ENCODE measurements around the gene CHCT1. TPM values are rescaled to one million over a fixed set of nuclear protein-coding genes. Genes with fewer than 3 reads are reported as not detected.

Gene CHCT1
- total RNA-seq, 1 experiment from 2014 or later: not detected

DNA sequence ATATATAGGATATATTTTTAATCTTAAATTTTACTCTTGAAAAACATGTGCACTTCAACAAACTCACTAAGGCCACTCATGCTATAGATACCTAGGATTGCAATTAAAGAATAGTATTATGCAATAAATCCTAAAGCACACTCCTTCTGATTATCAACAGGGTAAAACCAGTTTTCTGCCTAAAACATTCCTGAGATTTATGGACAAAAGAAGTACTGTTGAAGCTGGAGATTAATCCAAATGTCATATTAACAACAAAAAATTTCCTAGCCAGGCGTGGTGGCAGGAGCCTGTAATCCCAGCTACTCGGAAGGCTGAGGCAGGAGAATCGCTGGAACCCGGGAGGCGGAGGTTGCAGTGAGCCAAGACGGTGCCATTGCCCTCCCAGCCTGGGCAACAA is 21.4 kb downstream of the CHCT1 start:
- intact Hi-C loops (cut with micrococcal nuclease; ENCODE audit: unreplicated experiment): no loop called here
- Mint-ChIP-seq H3K4me3 (ENCODE audit: low read depth, unreplicated experiment) (no peak overlapping the region), H3K27ac (ENCODE audit: unreplicated experiment) (no peak overlapping the region), H3K36me3 (ENCODE audit: insufficient read depth, unreplicated experiment) (no peaks in the 10 kb centered on the region), H3K4me1 (ENCODE audit: low read depth, unreplicated experiment) (no peaks in the 10 kb centered on the region), H3K9me3 (ENCODE audit: low read depth, unreplicated experiment) (no peaks in the 10 kb centered on the region), H3K27me3 (ENCODE audit: unreplicated experiment) (no peaks in the 10 kb centered on the region)
- DNase-seq: no peak
- TF ChIP-seq CTCF (IDR thresholded peaks at IDR 0.05; ENCODE audit: unreplicated experiment): no peak
- no TSS peak for BruUV-seq (replicated peaks)
- CTCF ChIA-PET: interaction anchor here (0.6 kb wide), 1 partner anchor 14 kb away, joined by 3 read pairs; no protein-coding TSS in a partner anchor

- Mint-ChIP-seq H3K27ac (ENCODE audit: unreplicated experiment) (no peak overlapping the region), H3K27me3 (ENCODE audit: unreplicated experiment) (no peaks in the 10 kb centered on the region), H3K4me1 (ENCODE audit: low read depth, unreplicated experiment) (no peaks in the 10 kb centered on the region), H3K36me3 (ENCODE audit: insufficient read depth, unreplicated experiment) (no peaks in the 10 kb centered on the region), H3K4me3 (ENCODE audit: low read depth, unreplicated experiment) (no peak overlapping the region), H3K9me3 (ENCODE audit: low read depth, unreplicated experiment) (no peaks in the 10 kb centered on the region)
- CTCF ChIA-PET: no interaction called here
- BruUV-seq (replicated peaks): no TSS peak
- intact Hi-C loops (cut with micrococcal nuclease; ENCODE audit: unreplicated experiment): no loop called here
- no peak for TF ChIP-seq CTCF (IDR thresholded peaks at IDR 0.05; ENCODE audit: unreplicated experiment)
- no peak for DNase-seq
Measured at GRCh38 chr17:60445144-60445543, 22.9 kb downstream of the CHCT1 start.

DNA sequence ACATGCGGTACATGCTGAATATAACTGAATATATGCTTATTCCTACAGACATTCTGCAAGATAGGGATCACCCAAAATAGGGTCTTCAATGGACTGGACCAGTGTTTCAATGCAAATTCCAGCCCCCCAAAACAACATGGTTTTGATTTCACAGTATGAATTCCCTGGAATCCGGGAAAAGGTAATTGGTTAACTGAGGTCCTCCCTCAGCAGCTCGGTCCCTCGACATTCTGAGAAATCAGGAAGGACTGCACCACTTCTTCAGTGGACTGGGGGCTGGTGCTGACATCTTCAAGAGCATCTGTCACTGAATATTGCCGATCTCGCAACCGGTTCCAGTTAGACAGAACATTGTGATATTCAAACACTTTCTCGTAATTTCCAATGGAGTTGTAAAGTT is 25.1 kb downstream of the CHCT1 start:
- intact Hi-C loops (cut with micrococcal nuclease; ENCODE audit: unreplicated experiment): no loop called here
- H3K36me3 Mint-ChIP-seq (ENCODE audit: insufficient read depth, unreplicated experiment): peaks cover 5% of the 10 kb centered on the region
- no peak overlapping the region for H3K4me3 Mint-ChIP-seq (ENCODE audit: low read depth, unreplicated experiment)
- TF ChIP-seq CTCF (IDR thresholded peaks at IDR 0.05; ENCODE audit: unreplicated experiment): no peak
- H3K27me3 Mint-ChIP-seq (ENCODE audit: unreplicated experiment): no peaks in the 10 kb centered on the region
- no peaks in the 10 kb centered on the region for H3K9me3 Mint-ChIP-seq (ENCODE audit: low read depth, unreplicated experiment)
- no TSS peak for BruUV-seq (replicated peaks)
- no peak overlapping the region for H3K27ac Mint-ChIP-seq (ENCODE audit: unreplicated experiment)
- H3K4me1 Mint-ChIP-seq (ENCODE audit: low read depth, unreplicated experiment): no peaks in the 10 kb centered on the region
- DNase-seq: no peak
- CTCF ChIA-PET: no interaction called here

GRCh38 chr17:60451071-60451470 is 28.8 kb downstream of the CHCT1 start:
- CTCF ChIA-PET: no interaction called here
- no peak for DNase-seq
- Mint-ChIP-seq H3K36me3 (ENCODE audit: insufficient read depth, unreplicated experiment) (peaks cover 8% of the 10 kb centered on the region), H3K27ac (ENCODE audit: unreplicated experiment) (no peak overlapping the region), H3K4me3 (ENCODE audit: low read depth, unreplicated experiment) (no peak overlapping the region), H3K9me3 (ENCODE audit: low read depth, unreplicated experiment) (no peaks in the 10 kb centered on the region), H3K4me1 (ENCODE audit: low read depth, unreplicated experiment) (no peaks in the 10 kb centered on the region), H3K27me3 (ENCODE audit: unreplicated experiment) (no peaks in the 10 kb centered on the region)
- no peak for TF ChIP-seq CTCF (IDR thresholded peaks at IDR 0.05; ENCODE audit: unreplicated experiment)
- intact Hi-C loops (cut with micrococcal nuclease; ENCODE audit: unreplicated experiment): no loop called here
- BruUV-seq (replicated peaks): no TSS peak

Measured in Calu3 (cell line).